Suprapubic skin (tissue), 4 donors: ENCODE results near the gene ATF6.

ENCODE experiments used
- EP300 ChIP-seq: sonication (generic); formaldehyde crosslinking; IDR thresholded peaks from one replicate; pipeline ENCODE4 v1.6.1; 2017; ENCODE audit warnings: antibody characterized with exemption
- POLR2A ChIP-seq, 2 donors: fragments of 450-650 bp; IDR thresholded peaks; one replicate each; pipeline ENCODE4 v1.6.1; 2017; ENCODE audit warnings: antibody characterized with exemption in 2 of 2, mild to moderate bottlenecking in 2 of 2, moderate library complexity in 2 of 2
- POLR2AphosphoS5 ChIP-seq, 3 donors: sonication (generic); formaldehyde crosslinking; IDR thresholded peaks; one replicate each; pipeline ENCODE4 v1.6.1; 2017; ENCODE audit warnings: antibody characterized with exemption in 3 of 3
- TF ChIP-seq, protein P1 (sequence below), 2 donors: fragments of 200-600 bp in 1 of 2; fragments of 450-650 bp in 1 of 2; sonication (generic) in 1 of 2; IDR thresholded peaks; one replicate each; pipeline ENCODE4 v1.5.1; 2016 to 2019; ENCODE audit warnings: antibody characterized with exemption in 2 of 2, mild to moderate bottlenecking in 1 of 2, moderate library complexity in 1 of 2

DNA sequence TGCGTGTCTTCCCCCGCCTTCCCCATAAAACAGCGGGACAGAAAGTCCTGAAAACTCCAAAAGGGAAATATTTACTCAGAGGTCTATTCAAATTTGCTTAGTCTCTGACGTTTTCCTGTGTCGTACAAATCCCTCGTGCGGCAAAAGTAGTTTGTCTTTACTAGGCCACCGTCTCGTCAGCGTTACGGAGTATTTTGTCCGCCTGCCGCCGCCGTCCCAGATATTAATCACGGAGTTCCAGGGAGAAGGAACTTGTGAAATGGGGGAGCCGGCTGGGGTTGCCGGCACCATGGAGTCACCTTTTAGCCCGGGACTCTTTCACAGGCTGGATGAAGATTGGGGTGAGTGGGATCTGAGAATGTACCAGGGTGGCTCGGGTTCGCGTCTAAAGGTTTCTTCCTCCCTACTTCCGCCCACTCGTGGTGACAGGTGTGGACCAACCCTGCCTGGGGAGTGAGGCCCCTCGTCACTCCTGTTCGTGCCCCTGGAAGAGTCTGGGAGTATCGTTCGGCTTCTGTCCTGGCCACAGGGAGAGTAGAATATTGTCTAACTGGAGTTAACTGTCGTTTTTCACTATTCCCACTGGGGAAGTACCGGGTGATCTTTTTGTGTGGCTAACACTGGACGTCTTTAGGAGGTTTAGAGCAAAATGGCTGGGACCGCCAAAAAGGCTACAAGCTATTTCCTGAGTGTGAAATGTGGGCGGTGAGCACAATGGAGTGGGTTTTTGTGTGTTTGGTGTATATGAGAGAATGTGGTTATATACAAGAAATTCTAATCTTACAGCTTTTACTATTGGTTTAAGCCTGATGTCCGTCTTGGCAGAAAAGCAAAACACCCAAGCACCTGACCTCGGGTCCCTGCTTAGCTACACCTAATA, at the start of gene ATF6:
- TF ChIP-seq POLR2A (IDR thresholded peaks at IDR 0.05) (peak in 1 of 2 donors; percentile 55), POLR2AphosphoS5 (IDR thresholded peaks at IDR 0.05) (peak; percentile 59 to 100 (median 74)), EP300 (peak; percentile 34)
- TF ChIP-seq, protein P1, sequence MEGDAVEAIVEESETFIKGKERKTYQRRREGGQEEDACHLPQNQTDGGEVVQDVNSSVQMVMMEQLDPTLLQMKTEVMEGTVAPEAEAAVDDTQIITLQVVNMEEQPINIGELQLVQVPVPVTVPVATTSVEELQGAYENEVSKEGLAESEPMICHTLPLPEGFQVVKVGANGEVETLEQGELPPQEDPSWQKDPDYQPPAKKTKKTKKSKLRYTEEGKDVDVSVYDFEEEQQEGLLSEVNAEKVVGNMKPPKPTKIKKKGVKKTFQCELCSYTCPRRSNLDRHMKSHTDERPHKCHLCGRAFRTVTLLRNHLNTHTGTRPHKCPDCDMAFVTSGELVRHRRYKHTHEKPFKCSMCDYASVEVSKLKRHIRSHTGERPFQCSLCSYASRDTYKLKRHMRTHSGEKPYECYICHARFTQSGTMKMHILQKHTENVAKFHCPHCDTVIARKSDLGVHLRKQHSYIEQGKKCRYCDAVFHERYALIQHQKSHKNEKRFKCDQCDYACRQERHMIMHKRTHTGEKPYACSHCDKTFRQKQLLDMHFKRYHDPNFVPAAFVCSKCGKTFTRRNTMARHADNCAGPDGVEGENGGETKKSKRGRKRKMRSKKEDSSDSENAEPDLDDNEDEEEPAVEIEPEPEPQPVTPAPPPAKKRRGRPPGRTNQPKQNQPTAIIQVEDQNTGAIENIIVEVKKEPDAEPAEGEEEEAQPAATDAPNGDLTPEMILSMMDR (IDR thresholded peaks at IDR 0.05), result no peak
